DND-41 (cell line): Measurements from ENCODE around the gene ISX.

Experiments
- ATAC-seq: fragments of 200-7000 bp; cut with Tn5 transposase; 3 replicates; pipeline ENCODE4 v1.9.1; 2021; ENCODE audit warnings: low read depth; ENCODE audit not compliant: insufficient read depth
- DNase-seq: peaks from one replicate; pipeline ENCODE4 v3.0.0-alpha.2; 2020
- H2AFZ ChIP-seq: 2 replicates; pipeline ENCODE4 v1.6.0; 2012; ENCODE audit warnings: low read depth, low read length
- H3K27ac ChIP-seq: 2 replicates; pipeline ENCODE4 v1.5.1; 2012; ENCODE audit warnings: low read length, inconsistent platforms
- H3K27me3 ChIP-seq: fragments of 200-600 bp; sonication (generic); 2 replicates; pipeline ENCODE4 v1.6.0; 2012; ENCODE audit warnings: low read length, mild to moderate bottlenecking, inconsistent platforms; ENCODE audit not compliant: insufficient read depth, poor library complexity
- H3K36me3 ChIP-seq: 2 replicates; pipeline ENCODE4 v1.5.1; 2012; ENCODE audit warnings: low read length, inconsistent platforms; ENCODE audit not compliant: insufficient read depth
- H3K4me1 ChIP-seq: 2 replicates; pipeline ENCODE4 v1.5.1; 2012; ENCODE audit warnings: mild to moderate bottlenecking, low read length; ENCODE audit not compliant: insufficient read depth
- H3K4me2 ChIP-seq: 2 replicates; pipeline ENCODE4 v1.6.0; 2012; ENCODE audit warnings: mild to moderate bottlenecking, moderate library complexity, low read length, inconsistent platforms; ENCODE audit not compliant: insufficient read depth
- H3K4me3 ChIP-seq, 2 experiments: fragments of 200-600 bp in 1 of 2; shearing (Covaris generic) in 1 of 2; 2 replicates each; pipeline ENCODE4 v1.5.1; 2012 to 2016; ENCODE audit warnings: inconsistent platforms in 2 of 2, low read length in 2 of 2, mild to moderate bottlenecking in 2 of 2, low read depth in 1 of 2, moderate library complexity in 1 of 2
- H3K79me2 ChIP-seq: 2 replicates; pipeline ENCODE4 v1.6.0; 2012; ENCODE audit warnings: low read length, inconsistent platforms; ENCODE audit not compliant: insufficient read depth
- H3K9ac ChIP-seq: 2 replicates; pipeline ENCODE4 v1.6.0; 2012; ENCODE audit warnings: low read depth, mild to moderate bottlenecking, inconsistent platforms, low read length, moderate library complexity
- H3K9me3 ChIP-seq: 2 replicates; pipeline ENCODE4 v1.5.1; 2012; ENCODE audit warnings: low read length, moderate library complexity, mild to moderate bottlenecking, inconsistent platforms; ENCODE audit not compliant: insufficient read depth, severe bottlenecking
- H4K20me1 ChIP-seq: 2 replicates; pipeline ENCODE4 v1.6.0; 2012; ENCODE audit warnings: low read length; ENCODE audit not compliant: insufficient read depth
- CTCF ChIP-seq: IDR thresholded peaks from 2 replicates; pipeline ENCODE4 v1.5.1; 2012; ENCODE audit warnings: borderline replicate concordance, low read length, moderate library complexity, mild to moderate bottlenecking; ENCODE audit not compliant: poor library complexity, severe bottlenecking; ENCODE audit errors: extremely low read depth
- EZH2 ChIP-seq: IDR thresholded peaks from 3 replicates; pipeline ENCODE4 v1.6.1; 2012; ENCODE audit warnings: borderline replicate concordance, low read depth, mild to moderate bottlenecking, moderate library complexity, low read length, inconsistent platforms; ENCODE audit not compliant: severe bottlenecking

The ISX gene

DNA sequence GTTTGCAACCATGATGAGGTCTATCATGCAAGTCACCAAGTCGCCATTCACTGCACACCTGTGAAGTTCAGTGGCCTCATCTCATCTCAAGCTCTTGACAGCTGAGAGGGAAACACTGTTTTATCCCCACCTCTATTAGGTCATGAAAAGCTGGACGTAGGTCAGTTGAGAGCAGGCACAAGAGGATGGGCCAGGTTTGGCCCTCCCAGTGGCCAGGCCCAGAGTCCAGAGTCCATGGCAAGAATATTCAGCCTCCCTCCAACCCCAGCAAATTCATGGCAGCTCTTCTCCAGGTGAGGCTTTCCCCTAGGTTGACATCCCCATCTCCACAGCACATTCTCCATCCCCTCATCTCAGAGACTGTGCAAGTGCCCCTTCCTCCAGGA, 22.0 kb upstream of the ISX start:
- Histone ChIP-seq H3K36me3 (no peaks in the 10 kb centered on the region), H3K4me3 (no peak overlapping the region)

GRCh38 chr22:35044607-35045390, 21.2 kb upstream of the ISX start:
- no peak for DNase-seq
- TF ChIP-seq CTCF (no peak), EZH2 (no peak)

More for the DNA sequence above, 22.0 kb upstream of the ISX start:
- Histone ChIP-seq H4K20me1 (no peaks in the 10 kb centered on the region), H3K27ac (no peak overlapping the region), H3K27me3 (no peaks in the 10 kb centered on the region), H3K4me2 (no peak overlapping the region), H3K9me3 (no peaks in the 10 kb centered on the region), H3K9ac (no peak overlapping the region), H3K4me1 (no peaks in the 10 kb centered on the region), H2AFZ (no peak overlapping the region), H3K79me2 (no peaks in the 10 kb centered on the region)
- no peak for DNase-seq
- ATAC-seq = no peak
- TF ChIP-seq CTCF (no peak), EZH2 (no peak)

DNA sequence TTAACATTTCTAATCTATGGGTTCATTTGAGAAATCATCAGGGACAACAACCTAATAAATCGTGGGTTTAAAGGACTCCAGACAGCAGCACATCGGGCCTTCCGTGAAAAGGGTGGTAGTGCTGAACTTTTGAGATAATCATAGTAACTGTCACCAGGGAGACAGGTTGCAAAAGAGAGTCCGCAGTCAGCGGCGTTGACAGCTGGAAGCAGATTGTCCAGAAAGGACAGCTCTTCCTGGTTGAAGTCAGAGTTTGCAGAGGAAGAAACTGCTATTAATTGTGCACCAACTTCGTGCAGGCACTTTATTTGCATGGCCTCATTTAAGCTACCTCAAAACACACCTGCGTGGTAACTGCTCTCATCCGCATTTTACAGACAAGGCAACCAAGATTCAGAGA, 20.5 kb upstream of the ISX start:
- Histone ChIP-seq H3K9me3 (no peaks in the 10 kb centered on the region), H3K4me2 (no peak overlapping the region), H3K4me1 (no peaks in the 10 kb centered on the region), H3K27me3 (no peaks in the 10 kb centered on the region), H3K4me3 (no peak overlapping the region), H3K36me3 (no peaks in the 10 kb centered on the region), H4K20me1 (no peaks in the 10 kb centered on the region), H2AFZ (no peak overlapping the region), H3K27ac (no peak overlapping the region), H3K9ac (no peak overlapping the region), H3K79me2 (no peaks in the 10 kb centered on the region)
- ATAC-seq (no peak), DNase-seq (no peak)
- TF ChIP-seq EZH2 (no peak), CTCF (no peak)

More at GRCh38 chr22:35044607-35045390, 21.2 kb upstream of the ISX start:
- Histone ChIP-seq H3K9me3 (no peaks in the 10 kb centered on the region), H3K36me3 (no peaks in the 10 kb centered on the region), H3K4me3 (no peak overlapping the region), H3K27ac (no peak overlapping the region), H3K9ac (no peak overlapping the region), H2AFZ (no peak overlapping the region), H3K79me2 (no peaks in the 10 kb centered on the region), H4K20me1 (no peaks in the 10 kb centered on the region), H3K4me1 (no peaks in the 10 kb centered on the region), H3K27me3 (no peaks in the 10 kb centered on the region), H3K4me2 (no peak overlapping the region)
- ATAC-seq = no peak
